PC-3 (cell line): ENCODE measurements around the gene REST. TPM values are rescaled to one million over a fixed set of nuclear protein-coding genes. Genes with fewer than 3 reads are reported as not detected.

Experiments
- ATAC-seq: fragments of 200-7000 bp; cut with Tn5 transposase; 2 replicates; pipeline ENCODE4 v1.9.1; 2020; ENCODE audit warnings: mild to moderate bottlenecking, moderate library complexity
- BruUV-seq: library from RNA; stranded (reverse); fragments of 400-500 nt; replicated peaks from 2 replicates; lab custom pipeline; 2021; lab: Mats Ljungman, UMichigan
- CTCF ChIA-PET: fragments of 300-600 bp; sonication (Branson Sonifier 250); formaldehyde crosslinking; loops from one replicate; lab custom pipeline; 2022; ENCODE audit warnings: antibody characterized with exemption; lab: Charles Lee
- POLR2A ChIA-PET: fragments of 300-600 bp; sonication (Branson Sonifier 250); formaldehyde crosslinking; loops from one replicate; lab custom pipeline; 2022; ENCODE audit warnings: antibody characterized with exemption; ENCODE audit not compliant: unreplicated experiment; lab: Charles Lee
- DNase-seq: peaks from one replicate; pipeline ENCODE4 v3.0.0-alpha.2; 2015
- H2AFZ ChIP-seq: fragments of 300-600 bp; sonication (generic); 2 replicates; pipeline ENCODE4 v1.6.0; 2016; ENCODE audit warnings: antibody characterized with exemption, low read length
- H3F3A ChIP-seq: fragments of 300-600 bp; sonication (generic); one replicate; pipeline ENCODE4 v1.6.0; 2017; ENCODE audit warnings: antibody characterized with exemption, low read length, control low read depth, mild to moderate bottlenecking; ENCODE audit not compliant: unreplicated experiment
- H3K27ac ChIP-seq: fragments of 300-600 bp; sonication (generic); 2 replicates; pipeline ENCODE4 v1.5.1; 2016; ENCODE audit warnings: mild to moderate bottlenecking, low read length
- H3K27me3 ChIP-seq: fragments of 300-600 bp; sonication (generic); 2 replicates; pipeline ENCODE4 v1.6.1; 2016; ENCODE audit warnings: low read length, mixed read lengths
- H3K36me3 ChIP-seq: fragments of 300-600 bp; sonication (generic); 2 replicates; pipeline ENCODE4 v1.6.1; 2016; ENCODE audit warnings: low read depth, mixed run types, low read length, mixed read lengths
- H3K4me1 ChIP-seq: fragments of 300-600 bp; sonication (generic); 2 replicates; pipeline ENCODE4 v1.5.1; 2016; ENCODE audit warnings: low read length; ENCODE audit not compliant: insufficient read depth
- H3K4me2 ChIP-seq: fragments of 300-600 bp; sonication (generic); 2 replicates; pipeline ENCODE4 v1.6.0; 2016; ENCODE audit warnings: low read length
- H3K4me3 ChIP-seq: fragments of 300-600 bp; sonication (generic); 2 replicates; pipeline ENCODE4 v1.5.1; 2016; ENCODE audit warnings: mild to moderate bottlenecking, low read length, mixed read lengths
- H3K79me2 ChIP-seq: fragments of 300-600 bp; sonication (generic); 2 replicates; pipeline ENCODE4 v1.6.1; 2017; ENCODE audit warnings: low read length, mixed read lengths
- H3K9ac ChIP-seq: fragments of 300-600 bp; sonication (generic); 2 replicates; pipeline ENCODE4 v1.6.0; 2016; ENCODE audit warnings: mild to moderate bottlenecking, low read length
- H3K9me2 ChIP-seq: fragments of 300-600 bp; sonication (generic); replicated peaks from 2 replicates; pipeline ENCODE4 v1.6.1; 2016; ENCODE audit warnings: mixed run types, low read length, mixed read lengths
- H3K9me3 ChIP-seq: fragments of 300-600 bp; sonication (generic); 2 replicates; pipeline ENCODE4 v1.6.1; 2016; ENCODE audit warnings: low read length, mixed read lengths
- H4K20me1 ChIP-seq: fragments of 300-600 bp; sonication (generic); 2 replicates; pipeline ENCODE4 v1.6.1; 2016; ENCODE audit warnings: low read length, mixed read lengths
- CTCF ChIP-seq: fragments of 300-600 bp; sonication (generic); conservative IDR thresholded peaks from 2 replicates; pipeline ENCODE4 v1.5.1; 2017; ENCODE audit warnings: antibody characterized with exemption, low read depth, mild to moderate bottlenecking, low read length
- EZH2 ChIP-seq: fragments of 300-600 bp; sonication (generic); IDR thresholded peaks from one replicate; pipeline ENCODE4 v1.6.1; 2017; ENCODE audit warnings: antibody characterized with exemption, mild to moderate bottlenecking, low read length; ENCODE audit not compliant: unreplicated experiment
- EZH2phosphoT487 ChIP-seq: fragments of 300-600 bp; sonication (generic); IDR thresholded peaks from 2 replicates; pipeline ENCODE4 v1.6.1; 2018; ENCODE audit warnings: mild to moderate bottlenecking, antibody characterized with exemption, low read length, borderline replicate concordance
- intact Hi-C: fragments of 100-400 bp; cut with micrococcal nuclease; formaldehyde crosslinking; loops from 2 replicates; pipeline ENCODE4 v1.9.0; 2023
- total RNA-seq: library from RNA; depleted of rRNA; stranded (reverse); fragments of >200 nt; gene quantifications from 2 replicates; pipeline ENCODE4 v1.2.3, GENCODE V29; 2014

Gene REST
- total RNA-seq, 1 experiment from 2014 or later, result 22.4 TPM

- ATAC-seq (no peak), DNase-seq (no peak)
- no peaks in the 10 kb centered on the region for H3K9me3 ChIP-seq
- no peaks in the 10 kb centered on the region for H3F3A ChIP-seq
- H3K4me1 ChIP-seq, result no peaks in the 10 kb centered on the region
- no peaks in the 10 kb centered on the region for H3K27me3 ChIP-seq
- no peaks in the 10 kb centered on the region for H4K20me1 ChIP-seq
- intact Hi-C loops, result no loop called here
- H3K4me2 ChIP-seq, result peak overlapping the region; percentile 19; the same call in 1 of the 2 replicates
- H3K79me2 ChIP-seq, result no peaks in the 10 kb centered on the region
- POLR2A ChIA-PET, result no interaction called here
- no peak for TF ChIP-seq EZH2
- TF ChIP-seq EZH2phosphoT487, result no peak
- no peak for TF ChIP-seq CTCF
- H3K27ac ChIP-seq, result no peak overlapping the region
- no peaks in the 10 kb centered on the region for H3K36me3 ChIP-seq
- no TSS peak for BruUV-seq
- H3K4me3 ChIP-seq, result peak overlapping the region; percentile 25; the same call in 1 of the 2 replicates
- H2AFZ ChIP-seq, result peak overlapping the region; percentile 51
- H3K9me2 ChIP-seq, result no peaks in the 10 kb centered on the region
- CTCF ChIA-PET, result no interaction called here
- H3K9ac ChIP-seq, result no peak overlapping the region
These were observed 32.8 kb upstream of the REST start for GRCh38 chr4:56874923-56875322.

DNA sequence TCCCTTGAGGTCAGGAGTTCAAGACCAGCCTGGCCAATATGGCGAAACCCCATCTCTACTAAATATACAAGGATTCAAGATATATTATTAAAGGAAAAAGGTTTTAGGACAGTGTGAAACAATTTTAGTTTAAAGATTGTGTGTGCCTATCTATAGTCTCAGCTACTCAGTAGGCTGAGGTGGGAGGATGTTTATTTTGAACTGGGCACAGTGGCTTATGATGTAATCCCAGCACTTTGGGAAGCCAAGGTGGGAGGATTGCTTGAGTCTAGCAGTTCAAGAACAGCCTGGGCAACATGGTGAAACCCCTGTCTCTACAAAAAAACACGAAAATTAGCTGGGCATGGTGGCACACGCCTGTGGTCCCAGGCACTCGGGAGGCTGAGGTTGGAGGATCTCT is 31.4 kb upstream of the REST start:
- no peak for TF ChIP-seq CTCF
- TF ChIP-seq EZH2phosphoT487, result no peak
- Histone ChIP-seq H3K27ac (no peak overlapping the region), H3K9me2 (no peaks in the 10 kb centered on the region), H3K4me3 (no peak overlapping the region), H3K4me1 (no peaks in the 10 kb centered on the region), H3K4me2 (no peak overlapping the region), H2AFZ (no peak overlapping the region), H3K79me2 (no peaks in the 10 kb centered on the region), H3K27me3 (no peaks in the 10 kb centered on the region), H3F3A (no peaks in the 10 kb centered on the region), H3K9me3 (no peaks in the 10 kb centered on the region), H4K20me1 (no peaks in the 10 kb centered on the region), H3K36me3 (no peaks in the 10 kb centered on the region), H3K9ac (no peak overlapping the region)
- no TSS peak for BruUV-seq
- ATAC-seq (no peak), DNase-seq (no peak)
- ChIA-PET CTCF (no interaction called here), POLR2A (no interaction called here)
- intact Hi-C loops, result no loop called here

GRCh38 chr4:56879996-56880395 is 27.7 kb upstream of the REST start:
- Histone ChIP-seq H4K20me1 (no peaks in the 10 kb centered on the region), H3K27ac (no peak overlapping the region), H3K36me3 (no peaks in the 10 kb centered on the region), H3K9me3 (no peaks in the 10 kb centered on the region), H3K27me3 (no peaks in the 10 kb centered on the region), H3K79me2 (no peaks in the 10 kb centered on the region), H3K4me3 (no peak overlapping the region), H3K4me1 (no peaks in the 10 kb centered on the region), H3K4me2 (no peak overlapping the region), H3K9ac (no peak overlapping the region), H3K9me2 (no peaks in the 10 kb centered on the region), H2AFZ (no peak overlapping the region), H3F3A (no peaks in the 10 kb centered on the region)
- POLR2A ChIA-PET, result no interaction called here
- intact Hi-C loops, result no loop called here
- CTCF ChIA-PET, result no interaction called here
- BruUV-seq, result no TSS peak
- DNase-seq (no peak), ATAC-seq (no peak)
- TF ChIP-seq CTCF, result no peak
- no peak for TF ChIP-seq EZH2
- no peak for TF ChIP-seq EZH2phosphoT487
